Subcutaneous adipose tissue (tissue), 4 donors: Measurements from ENCODE around the gene AURKA. TPM values are rescaled to one million over a fixed set of nuclear protein-coding genes. Genes with fewer than 3 reads are reported as not detected.

ENCODE experiments used
- total RNA-seq, 4 donors: library from RNA; depleted of rRNA; stranded (reverse); fragments of >200 nt; gene quantifications; one replicate each; pipeline ENCODE4 v1.1.0, GENCODE V29; 2016
- TF ChIP-seq, protein P1 (sequence below): fragments of 450-650 bp; IDR thresholded peaks from one replicate; pipeline ENCODE4 v1.5.1; 2016; ENCODE audit warnings: low read depth, mild to moderate bottlenecking, control low read depth, antibody characterized with exemption, moderate library complexity

Gene AURKA
- total RNA-seq, 4 donors from 2014 or later: 1.5 to 5.9 (median 2.3) TPM

DNA sequence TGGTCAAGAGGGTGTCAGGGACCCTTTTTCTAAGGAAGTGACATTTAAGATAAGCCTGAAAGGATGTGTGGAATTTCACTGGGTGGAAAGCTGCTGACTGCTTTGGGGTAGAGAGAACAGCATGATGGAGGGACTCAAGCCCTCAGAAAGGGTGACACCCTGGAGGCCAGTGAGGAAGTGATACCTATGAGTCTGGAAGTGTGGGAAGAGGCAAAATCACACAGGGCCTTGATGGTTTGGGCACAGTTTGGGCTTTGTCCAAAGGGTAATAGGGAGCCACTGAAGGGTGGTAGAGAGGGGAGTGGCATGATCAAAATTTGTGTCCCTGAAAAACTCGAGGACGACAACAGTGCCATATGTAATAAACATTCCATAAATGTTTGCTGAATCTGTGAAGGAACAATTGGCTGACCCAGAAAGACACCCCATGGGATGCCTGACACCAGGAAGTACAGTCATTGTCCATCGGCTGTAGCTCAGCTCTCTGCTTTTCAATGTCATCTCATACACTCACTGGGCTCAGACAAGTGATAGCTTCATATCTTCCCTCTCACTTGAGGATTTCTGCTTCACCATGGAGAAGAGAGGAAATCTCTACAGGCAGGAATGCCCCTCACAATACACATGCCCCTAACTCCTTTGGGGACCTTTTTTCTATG, 41.3 kb upstream of the AURKA start:
- TF ChIP-seq, protein P1, sequence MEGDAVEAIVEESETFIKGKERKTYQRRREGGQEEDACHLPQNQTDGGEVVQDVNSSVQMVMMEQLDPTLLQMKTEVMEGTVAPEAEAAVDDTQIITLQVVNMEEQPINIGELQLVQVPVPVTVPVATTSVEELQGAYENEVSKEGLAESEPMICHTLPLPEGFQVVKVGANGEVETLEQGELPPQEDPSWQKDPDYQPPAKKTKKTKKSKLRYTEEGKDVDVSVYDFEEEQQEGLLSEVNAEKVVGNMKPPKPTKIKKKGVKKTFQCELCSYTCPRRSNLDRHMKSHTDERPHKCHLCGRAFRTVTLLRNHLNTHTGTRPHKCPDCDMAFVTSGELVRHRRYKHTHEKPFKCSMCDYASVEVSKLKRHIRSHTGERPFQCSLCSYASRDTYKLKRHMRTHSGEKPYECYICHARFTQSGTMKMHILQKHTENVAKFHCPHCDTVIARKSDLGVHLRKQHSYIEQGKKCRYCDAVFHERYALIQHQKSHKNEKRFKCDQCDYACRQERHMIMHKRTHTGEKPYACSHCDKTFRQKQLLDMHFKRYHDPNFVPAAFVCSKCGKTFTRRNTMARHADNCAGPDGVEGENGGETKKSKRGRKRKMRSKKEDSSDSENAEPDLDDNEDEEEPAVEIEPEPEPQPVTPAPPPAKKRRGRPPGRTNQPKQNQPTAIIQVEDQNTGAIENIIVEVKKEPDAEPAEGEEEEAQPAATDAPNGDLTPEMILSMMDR: no peak

DNA sequence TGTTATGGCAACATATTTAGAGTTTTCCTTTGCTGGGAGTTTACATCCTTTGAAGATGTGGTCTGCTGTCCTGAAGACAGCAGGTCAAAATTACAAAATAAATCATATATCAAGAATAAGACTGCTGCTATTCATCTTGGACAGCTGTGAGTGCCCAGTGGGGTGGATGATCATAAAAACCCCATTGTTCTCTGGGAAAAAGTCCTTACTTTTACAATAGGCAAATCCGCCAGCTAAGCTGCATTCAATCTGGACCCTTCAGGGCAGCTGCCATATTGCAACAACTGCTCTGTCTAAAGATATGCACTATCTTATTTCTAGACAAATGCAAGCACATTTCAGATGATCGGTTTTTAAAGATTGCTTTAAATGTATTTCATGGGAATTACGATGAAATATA, 39.5 kb upstream of the AURKA start:
- TF ChIP-seq, protein P1: no peak

DNA sequence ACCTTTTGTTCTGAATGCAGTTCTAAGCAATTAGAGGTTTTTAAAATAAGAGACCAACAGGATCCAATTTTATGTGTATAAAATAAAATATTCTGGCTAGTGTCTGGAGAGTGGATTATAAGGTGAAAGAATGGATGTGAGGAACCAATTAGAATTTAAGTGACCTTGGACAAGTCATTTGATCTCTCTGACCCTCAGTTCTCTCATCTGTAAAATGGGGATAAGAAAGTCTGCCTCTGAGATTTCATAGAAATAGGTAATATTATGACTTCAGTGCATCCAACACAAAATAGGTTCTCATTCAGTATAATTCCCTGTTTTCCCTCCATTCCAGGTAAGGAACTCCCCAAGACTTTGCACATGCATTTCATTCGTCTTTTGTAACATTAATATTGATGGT, 38.9 kb upstream of the AURKA start:
- TF ChIP-seq, protein P1: no peak

DNA sequence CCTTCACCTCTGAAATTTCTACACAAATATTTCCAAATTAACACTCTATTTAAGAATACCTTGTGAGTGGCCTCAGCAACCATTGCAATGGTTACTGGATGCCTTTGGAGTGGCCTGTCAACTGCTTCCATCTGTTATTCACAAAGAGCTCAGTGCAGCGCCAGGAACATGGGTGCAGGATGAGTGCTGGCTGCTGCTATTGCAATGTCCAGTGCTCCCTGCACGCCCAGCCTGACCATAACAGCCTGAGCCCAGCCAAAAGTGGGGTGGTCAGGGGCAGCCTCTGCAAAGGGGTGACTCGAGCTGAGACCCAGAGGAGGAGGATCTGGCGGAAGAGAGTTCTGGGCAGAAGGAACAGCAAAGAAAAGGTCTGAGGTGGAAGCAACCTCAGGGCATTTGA, 38.4 kb upstream of the AURKA start:
- TF ChIP-seq, protein P1: no peak

DNA sequence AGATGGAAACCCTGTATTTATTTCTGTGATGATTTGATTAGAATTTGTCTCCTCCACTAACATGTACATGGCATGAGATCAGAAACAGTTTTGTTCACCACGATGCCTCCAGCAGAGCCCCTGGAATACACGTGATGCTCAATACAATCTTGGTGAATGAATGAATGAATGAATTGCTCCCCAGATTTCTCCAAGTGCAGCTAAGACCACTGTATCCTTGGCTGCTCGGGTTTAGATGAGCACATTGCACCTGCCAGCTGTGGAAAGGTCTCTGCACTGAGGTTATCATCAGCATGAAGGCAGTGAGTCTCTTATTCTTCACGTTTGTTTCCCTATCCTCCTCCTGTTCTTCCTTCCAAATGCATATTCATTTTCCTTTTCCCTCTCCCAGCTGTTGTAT, 37.9 kb upstream of the AURKA start:
- TF ChIP-seq, protein P1: no peak

DNA sequence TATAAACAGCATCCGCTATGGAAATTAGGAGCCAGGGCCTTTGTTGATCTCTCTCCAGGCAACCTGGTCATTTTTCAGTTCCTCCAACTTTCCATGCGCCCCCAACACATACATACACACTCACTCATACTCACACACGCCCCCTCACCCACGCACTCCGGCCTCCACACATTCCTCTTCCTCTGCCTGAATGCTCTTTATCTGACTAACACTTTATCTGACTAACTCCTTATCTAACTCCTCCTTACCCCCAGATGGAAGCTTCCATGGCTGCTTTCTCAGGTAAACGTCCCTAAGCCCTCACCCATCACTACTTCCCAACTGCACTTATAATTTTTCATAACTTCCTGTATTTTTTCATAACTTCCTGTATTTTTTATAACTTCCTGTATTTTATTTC, 37.5 kb upstream of the AURKA start:
- TF ChIP-seq, protein P1: no peak

DNA sequence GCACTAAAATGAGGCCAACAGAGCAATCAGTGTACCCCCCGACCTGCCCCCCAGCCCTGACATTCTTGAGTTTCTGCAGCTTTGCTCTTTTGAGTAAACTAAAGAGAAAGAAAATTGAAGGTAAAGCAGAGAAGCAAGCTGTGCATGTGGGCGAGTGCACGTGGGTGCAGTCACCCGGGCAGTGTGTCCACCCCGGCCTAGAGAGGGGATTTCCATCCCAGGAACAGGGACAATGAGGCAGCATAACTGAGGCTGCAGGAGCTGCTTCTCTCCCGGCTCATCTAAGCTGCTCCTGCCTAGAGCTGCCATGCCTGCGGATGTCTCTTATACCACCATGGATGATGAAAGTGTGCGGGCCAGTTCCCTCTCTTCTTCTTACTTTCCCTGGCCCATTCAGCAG, 36.9 kb upstream of the AURKA start:
- TF ChIP-seq, protein P1: no peak
